OCI-M2 (cell line): ENCODE results near the gene GATA2.

ENCODE experiments used
- DNase-seq: peaks from one replicate; lab custom pipeline; 2025; ENCODE audit not compliant: unreplicated experiment; lab: John Stamatoyannopoulos, UW

GATA2 gene

DNA sequence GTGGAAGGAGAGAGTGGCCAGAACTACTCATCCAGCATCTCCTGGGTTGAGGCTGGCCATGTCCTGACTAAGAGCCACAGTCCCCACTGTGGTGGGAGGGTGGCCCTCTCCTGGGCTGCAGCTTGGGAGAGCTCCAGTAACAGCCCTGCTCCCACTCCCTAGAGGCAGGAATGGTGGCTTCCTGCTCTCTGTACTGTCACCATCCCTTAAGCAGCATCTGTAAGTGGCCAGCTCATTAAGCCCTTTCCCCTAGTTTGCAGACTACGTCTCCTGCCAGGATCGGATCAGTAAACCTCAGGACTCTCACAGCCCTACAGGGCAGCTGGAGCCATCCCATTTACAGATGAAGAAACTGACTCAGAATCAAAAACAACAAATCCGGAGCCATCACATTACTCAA is 56.8 kb downstream of the GATA2 start:
- no peak for DNase-seq

DNA sequence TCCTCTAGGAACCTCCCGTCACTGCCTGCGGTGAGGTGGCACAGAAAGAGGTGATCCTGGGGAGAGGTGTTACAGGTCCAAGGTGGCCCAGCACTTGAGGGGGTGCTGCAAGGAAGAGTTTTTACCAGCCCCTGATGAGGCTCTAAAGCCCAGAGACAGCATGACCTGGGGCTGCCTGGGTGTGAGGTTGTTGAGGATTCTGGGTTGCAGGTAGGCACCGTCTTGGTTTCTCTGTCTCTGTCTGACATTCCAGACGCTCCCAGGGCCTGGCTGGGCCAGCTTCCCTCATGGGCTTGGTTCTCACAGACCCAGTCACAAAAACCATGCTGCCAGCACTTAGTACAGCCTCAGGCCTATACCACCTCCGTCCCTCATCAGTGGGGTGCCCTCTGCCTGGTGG is 57.4 kb downstream of the GATA2 start:
- no peak for DNase-seq

DNA sequence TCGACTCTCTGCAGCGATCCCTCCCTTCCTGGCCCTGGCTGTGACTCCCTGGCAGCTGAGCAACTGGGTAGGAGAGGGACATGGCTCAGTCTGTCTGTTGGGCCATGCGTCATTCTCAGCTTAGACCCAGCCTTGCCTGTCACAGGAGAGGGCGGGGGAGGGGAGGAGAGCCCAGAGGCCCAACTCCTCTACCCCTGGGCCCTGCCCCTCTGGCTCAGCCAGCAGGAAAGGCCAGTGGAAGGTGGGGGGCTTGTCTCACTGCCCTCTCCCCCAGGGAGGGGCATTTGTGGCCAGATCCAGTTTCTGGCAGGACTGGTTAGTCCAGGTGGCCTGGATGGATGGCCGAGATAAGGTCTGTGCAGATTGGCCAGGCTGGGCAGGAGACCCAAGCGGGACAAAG is 57.9 kb downstream of the GATA2 start:
- no peak for DNase-seq

DNA sequence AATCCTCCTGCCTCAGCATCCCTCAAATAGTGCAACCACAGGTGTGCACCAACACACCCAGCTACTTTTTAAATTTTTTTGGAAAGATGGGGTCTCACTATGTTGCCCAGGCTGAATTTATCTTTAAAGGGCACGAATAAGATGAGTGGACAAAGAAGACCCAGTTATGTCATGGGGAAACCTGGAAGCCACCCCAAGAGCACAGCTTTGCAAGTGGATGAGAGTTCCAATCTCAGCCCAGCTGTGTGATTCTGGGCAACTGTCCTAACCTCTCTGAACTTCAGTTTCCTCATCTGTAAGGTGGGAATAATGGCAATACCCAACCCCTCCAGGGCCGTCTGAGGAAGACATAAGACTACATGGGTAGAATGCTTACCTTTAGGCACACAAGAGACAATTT is 58.5 kb downstream of the GATA2 start:
- DNase-seq = no peak

DNA sequence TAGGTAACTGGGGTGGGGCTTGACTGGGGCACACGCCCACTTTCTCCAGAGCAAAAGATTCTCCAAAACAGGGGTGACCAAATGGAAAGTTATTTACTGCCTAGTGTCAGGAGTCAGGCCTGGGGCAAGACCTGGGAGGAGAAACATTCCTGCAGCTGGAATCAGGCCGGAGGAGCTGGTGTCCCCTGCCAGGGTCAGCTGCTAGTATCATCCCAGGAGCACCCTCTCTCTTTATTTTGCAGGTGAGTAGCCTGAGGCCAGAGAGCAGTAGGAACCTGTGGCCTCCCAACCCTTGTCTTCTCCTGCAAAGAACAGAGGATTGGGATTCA is 59.2 kb downstream of the GATA2 start:
- DNase-seq = no peak

DNA sequence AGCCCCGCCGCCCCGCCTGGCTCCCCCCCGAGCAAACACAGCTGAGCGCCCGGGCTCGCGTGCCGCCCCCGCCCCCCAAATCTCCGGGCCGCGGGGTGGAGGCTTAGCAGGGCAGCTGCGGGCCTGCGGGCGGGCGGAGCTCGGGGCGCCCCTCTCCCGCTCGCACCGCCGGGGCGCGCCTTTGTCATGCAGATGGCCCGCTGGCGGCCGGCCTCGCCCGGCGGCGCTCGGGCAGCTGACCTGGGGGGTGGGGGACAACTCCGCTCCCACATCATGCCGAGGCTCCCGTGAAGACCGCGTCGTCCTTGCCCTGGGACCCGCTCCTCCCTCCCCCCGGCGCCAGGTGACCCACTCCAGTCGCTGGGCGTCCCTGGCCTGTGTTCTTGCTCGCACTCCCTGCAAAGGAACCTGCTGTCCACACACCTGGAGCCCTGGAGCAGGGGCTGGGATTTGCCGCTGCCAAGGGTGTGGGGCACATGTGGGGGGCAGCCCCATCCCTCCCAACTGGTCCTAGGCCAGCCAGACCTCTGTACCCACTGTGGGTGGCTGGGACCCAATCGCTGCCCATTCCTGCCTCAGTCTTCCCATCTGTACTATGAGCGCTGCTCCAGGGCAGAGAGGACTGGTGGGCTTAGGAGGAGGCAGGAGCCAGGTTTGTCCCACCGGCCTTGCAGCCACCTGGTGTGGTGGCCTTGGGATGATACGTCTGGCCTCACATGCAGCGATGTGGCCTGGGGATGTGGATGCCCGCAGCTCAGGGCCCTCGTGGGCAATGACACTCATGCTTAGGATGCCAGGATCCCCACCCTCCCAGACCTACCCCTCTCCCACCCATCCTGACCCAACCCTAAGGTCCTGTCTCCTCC is 59.8 kb downstream of the GATA2 start:
- no peak for DNase-seq

DNA sequence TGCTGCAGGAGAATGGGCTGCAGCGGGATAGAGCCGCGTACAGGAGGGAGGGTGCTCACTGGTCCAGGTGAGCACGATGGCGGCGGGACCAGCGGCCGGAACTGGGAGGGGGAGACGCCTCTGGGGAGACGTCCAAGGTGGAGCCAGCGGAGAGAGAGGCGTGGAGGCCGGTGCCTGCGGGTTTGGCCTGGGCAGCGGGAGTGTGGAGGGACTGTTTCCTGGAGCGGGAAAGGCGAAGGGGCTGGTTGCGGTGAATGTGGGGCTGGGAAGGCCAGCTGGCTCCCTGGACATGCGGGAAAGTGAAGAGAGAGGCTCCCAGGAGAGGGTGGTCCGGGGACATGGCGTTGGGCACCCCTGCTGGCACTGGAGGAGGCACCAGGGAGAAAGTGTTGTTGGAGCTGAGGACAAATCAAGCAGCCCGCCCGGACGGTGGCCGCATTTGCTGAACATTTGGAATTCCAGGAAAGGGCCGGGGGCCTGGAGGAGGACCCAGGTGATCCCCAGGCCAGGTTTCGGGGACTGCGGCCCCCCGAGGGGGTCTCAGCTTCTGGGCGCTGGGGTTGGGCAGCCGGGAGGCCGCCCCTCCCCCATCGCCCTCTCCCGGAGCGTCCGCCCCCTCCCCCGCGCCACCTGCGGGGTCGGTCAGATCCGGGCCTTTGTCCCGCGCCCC is 60.6 kb downstream of the GATA2 start:
- no peak for DNase-seq

DNA sequence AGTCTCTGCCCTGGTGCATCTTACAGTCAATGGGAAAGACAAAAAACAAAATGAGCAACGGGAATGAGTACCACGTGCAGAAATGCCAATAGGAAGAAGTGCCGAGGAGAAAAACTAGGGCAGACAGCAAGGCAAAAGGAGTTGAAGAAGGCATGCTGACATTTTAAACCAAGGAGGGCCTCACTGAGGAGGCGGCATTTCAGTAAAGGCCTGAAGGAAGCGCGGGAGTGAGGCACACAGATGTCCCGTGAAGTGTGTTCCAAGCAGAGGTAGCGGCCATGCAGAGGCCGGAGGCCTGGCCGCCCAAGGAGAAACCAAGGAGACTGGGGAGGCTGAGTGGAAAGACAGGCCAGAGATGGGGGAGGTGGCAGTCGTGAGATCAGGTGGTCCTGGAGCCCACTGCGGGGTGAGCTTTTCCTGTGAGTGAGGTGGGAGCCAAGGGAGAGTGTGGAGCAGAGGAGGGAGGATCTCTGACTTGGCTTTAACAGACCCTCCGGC is 61.1 kb downstream of the GATA2 start:
- no peak for DNase-seq

DNA sequence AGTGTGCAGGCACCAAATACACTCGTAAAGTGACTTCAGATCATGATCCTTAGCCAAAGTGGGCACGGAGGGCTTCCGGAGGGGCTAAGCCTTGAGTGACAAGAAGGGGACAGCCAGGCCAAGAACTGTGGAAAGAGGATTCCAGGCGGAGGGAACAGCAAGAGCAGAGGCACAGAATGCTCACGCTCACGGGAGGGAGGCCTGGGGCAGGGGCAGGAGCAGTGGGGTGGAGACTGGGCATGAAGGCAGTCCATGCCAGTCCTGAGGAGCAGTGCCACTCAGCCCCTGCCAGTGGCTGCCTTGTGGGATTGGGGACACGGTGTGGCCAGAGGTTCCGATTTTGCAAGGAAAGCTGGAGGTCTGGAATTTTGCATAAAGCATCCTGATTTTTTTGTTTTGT is 62.3 kb downstream of the GATA2 start:
- DNase-seq = no peak

DNA sequence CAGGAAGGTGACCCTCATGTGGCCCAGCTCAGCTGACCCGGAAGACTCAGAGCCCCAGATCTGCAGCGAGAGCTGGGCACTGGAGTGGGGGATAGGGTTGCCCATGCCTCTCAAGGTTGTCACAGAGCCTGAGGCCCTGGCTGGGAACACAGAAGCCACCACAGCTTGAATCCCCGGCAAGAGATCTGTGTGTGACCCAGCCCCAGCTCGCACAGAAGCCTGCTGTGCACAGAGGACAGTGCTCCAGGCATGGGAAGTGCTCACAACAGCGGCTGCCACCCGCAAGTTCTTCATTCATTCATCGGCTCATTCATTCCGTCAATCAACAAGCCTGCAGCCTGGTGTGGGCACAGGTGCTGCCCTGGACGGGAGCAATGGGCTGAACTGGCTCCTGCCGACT is 62.7 kb downstream of the GATA2 start:
- DNase-seq = no peak

DNA sequence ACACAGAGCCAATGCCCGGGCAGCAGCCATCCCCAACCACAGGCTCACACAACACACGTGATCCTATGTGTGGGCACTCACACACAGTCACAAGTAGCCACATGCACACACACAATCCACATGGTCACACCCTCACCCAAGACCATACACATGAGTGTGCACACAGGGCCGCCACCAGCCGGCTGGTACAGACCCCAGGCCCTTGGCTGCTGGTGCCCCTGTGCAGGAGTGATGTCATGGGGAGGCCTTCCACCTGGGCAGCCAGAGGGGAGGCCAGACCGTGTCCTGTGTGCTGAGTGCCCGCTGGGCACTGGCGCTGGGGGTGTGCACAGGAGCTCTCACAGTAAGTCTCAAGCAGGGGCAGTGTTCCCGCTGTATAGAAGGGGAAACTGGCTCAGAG is 63.2 kb downstream of the GATA2 start:
- DNase-seq = no peak
